Measurements from ENCODE around the gene NPDC1.

DNA sequence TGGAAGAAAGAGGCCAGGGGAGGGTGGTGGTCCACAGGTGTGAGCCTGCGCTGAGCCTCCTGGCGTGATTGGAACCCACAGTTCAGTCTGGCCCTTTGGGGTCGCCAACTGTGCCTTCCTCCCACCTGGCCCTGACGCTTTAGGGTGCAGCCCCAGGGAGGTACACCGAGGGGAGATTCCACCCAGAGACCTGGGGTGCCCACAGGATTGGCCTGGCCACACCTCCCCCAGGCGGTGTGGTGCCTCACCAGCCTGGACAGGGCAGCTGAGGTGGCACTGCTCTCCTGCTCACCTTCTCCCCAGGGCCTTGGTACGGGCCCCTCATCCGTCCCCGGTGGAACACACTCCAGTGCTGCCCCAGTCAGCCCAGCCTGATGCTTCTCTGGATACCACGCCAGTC is 48.6 kb downstream of the NPDC1 start:
- TF ChIP-seq, protein P1, sequence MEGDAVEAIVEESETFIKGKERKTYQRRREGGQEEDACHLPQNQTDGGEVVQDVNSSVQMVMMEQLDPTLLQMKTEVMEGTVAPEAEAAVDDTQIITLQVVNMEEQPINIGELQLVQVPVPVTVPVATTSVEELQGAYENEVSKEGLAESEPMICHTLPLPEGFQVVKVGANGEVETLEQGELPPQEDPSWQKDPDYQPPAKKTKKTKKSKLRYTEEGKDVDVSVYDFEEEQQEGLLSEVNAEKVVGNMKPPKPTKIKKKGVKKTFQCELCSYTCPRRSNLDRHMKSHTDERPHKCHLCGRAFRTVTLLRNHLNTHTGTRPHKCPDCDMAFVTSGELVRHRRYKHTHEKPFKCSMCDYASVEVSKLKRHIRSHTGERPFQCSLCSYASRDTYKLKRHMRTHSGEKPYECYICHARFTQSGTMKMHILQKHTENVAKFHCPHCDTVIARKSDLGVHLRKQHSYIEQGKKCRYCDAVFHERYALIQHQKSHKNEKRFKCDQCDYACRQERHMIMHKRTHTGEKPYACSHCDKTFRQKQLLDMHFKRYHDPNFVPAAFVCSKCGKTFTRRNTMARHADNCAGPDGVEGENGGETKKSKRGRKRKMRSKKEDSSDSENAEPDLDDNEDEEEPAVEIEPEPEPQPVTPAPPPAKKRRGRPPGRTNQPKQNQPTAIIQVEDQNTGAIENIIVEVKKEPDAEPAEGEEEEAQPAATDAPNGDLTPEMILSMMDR (conservative IDR thresholded peaks at IDR 0.05; ENCODE audit: low read depth, low read length): no peak
- TF ChIP-seq EZH2phosphoT487 (IDR thresholded peaks at IDR 0.05; ENCODE audit: borderline replicate concordance, low read length) (no peak), EZH2 (IDR thresholded peaks at IDR 0.05; ENCODE audit: low read length, unreplicated experiment) (no peak)
